Stimulated activated effector memory CD8-positive, alpha-beta T cell treated with anti-CD3 and anti-CD28 coated beads, Interleukin-12 subunit alpha, Interleukin-12 subunit beta, amount 100 ng/mL, for 72 hours (primary cell): Measurements from ENCODE around the gene DIP2A.
"Not testable (repeated sequence)": the region's sequence is repeated elsewhere in the genome, so short reads cannot be mapped to it uniquely, and the experiment has no call there.

ENCODE experiments used
- ATAC-seq: fragments of 150-1000 bp; cut with Tn5 transposase; 2 replicates; pipeline ENCODE4 v1.10.0; 2021
- DNase-seq, 2 donors: peaks; one replicate each; pipeline ENCODE4 v3.0.0; 2021 to 2022; ENCODE audit warnings: low spot score in 2 of 2
- H3K27ac Mint-ChIP-seq: one replicate; pipeline ENCODE4 v1.8.0; 2022; ENCODE audit warnings: mild to moderate bottlenecking, mixed read lengths
- H3K36me3 Mint-ChIP-seq: one replicate; pipeline ENCODE4 v1.8.0; 2022; ENCODE audit warnings: mild to moderate bottlenecking, mixed read lengths
- H3K4me1 Mint-ChIP-seq: one replicate; pipeline ENCODE4 v1.8.0; 2022; ENCODE audit warnings: mixed read lengths
- H3K4me3 Mint-ChIP-seq: one replicate; pipeline ENCODE4 v1.8.0; 2022; ENCODE audit warnings: mild to moderate bottlenecking, mixed read lengths
- H3K9me3 Mint-ChIP-seq: one replicate; pipeline ENCODE4 v1.8.0; 2022; ENCODE audit warnings: mixed read lengths

DIP2A gene

GRCh38 chr21:46500224-46500861, 41.7 kb downstream of the DIP2A start:
- H3K36me3 Mint-ChIP-seq = peaks cover 64% of the 10 kb centered on the region
- H3K9me3 Mint-ChIP-seq = no peaks in the 10 kb centered on the region
- ATAC-seq (peak; percentile 65), DNase-seq (no peak)
- peaks cover 46% of the 10 kb centered on the region for H3K4me1 Mint-ChIP-seq
- H3K4me3 Mint-ChIP-seq = no peak overlapping the region
- peak overlapping the region; percentile 89 for H3K27ac Mint-ChIP-seq

- ATAC-seq (peak; percentile 74), DNase-seq (no peak)
- Mint-ChIP-seq H3K4me3 (peak overlapping the region; percentile 55), H3K9me3 (no peaks in the 10 kb centered on the region), H3K4me1 (peaks cover 31% of the 10 kb centered on the region), H3K36me3 (peaks cover 64% of the 10 kb centered on the region), H3K27ac (peak overlapping the region; percentile 80)
Observed at GRCh38 chr21:46503922-46504550, 45.3 kb downstream of the DIP2A start.

GRCh38 chr21:46504666-46505065, 46.0 kb downstream of the DIP2A start:
- H3K27ac Mint-ChIP-seq = peak overlapping the region; percentile 80
- no peak for DNase-seq
- peaks cover 64% of the 10 kb centered on the region for H3K36me3 Mint-ChIP-seq
- H3K4me3 Mint-ChIP-seq = peak overlapping the region; percentile 55
- ATAC-seq = peak; percentile 76
- H3K4me1 Mint-ChIP-seq = peaks cover 26% of the 10 kb centered on the region
- H3K9me3 Mint-ChIP-seq = no peaks in the 10 kb centered on the region

GRCh38 chr21:46507562-46507961, 48.9 kb downstream of the DIP2A start:
- Mint-ChIP-seq H3K9me3 (no peaks in the 10 kb centered on the region), H3K36me3 (peaks cover 84% of the 10 kb centered on the region), H3K4me1 (peaks cover 18% of the 10 kb centered on the region), H3K4me3 (no peak overlapping the region), H3K27ac (no peak overlapping the region)
- ATAC-seq = no peak
- DNase-seq = no peak

GRCh38 chr21:46509741-46510502, 51.2 kb downstream of the DIP2A start:
- no peak overlapping the region for H3K27ac Mint-ChIP-seq
- no peak for DNase-seq
- peaks cover 81% of the 10 kb centered on the region for H3K36me3 Mint-ChIP-seq
- H3K9me3 Mint-ChIP-seq = no peaks in the 10 kb centered on the region
- H3K4me1 Mint-ChIP-seq = peaks cover 3% of the 10 kb centered on the region
- no peak overlapping the region for H3K4me3 Mint-ChIP-seq
- no peak for ATAC-seq

- peaks cover 53% of the 10 kb centered on the region for H3K36me3 Mint-ChIP-seq
- H3K4me1 Mint-ChIP-seq = peaks cover 25% of the 10 kb centered on the region
- ATAC-seq (peak; percentile 85), DNase-seq (no peak)
- peak overlapping the region; percentile 43 for H3K4me3 Mint-ChIP-seq
- no peaks in the 10 kb centered on the region for H3K9me3 Mint-ChIP-seq
- H3K27ac Mint-ChIP-seq = peak overlapping the region; percentile 90
Observed at GRCh38 chr21:46515109-46515508, 56.4 kb downstream of the DIP2A start.

- H3K36me3 Mint-ChIP-seq = peaks cover 53% of the 10 kb centered on the region
- H3K4me3 Mint-ChIP-seq = peak overlapping the region; percentile 43
Observed at GRCh38 chr21:46516068-46516467, 57.4 kb downstream of the DIP2A start.

GRCh38 chr21:46517361-46517760, 58.7 kb downstream of the DIP2A start:
- peaks cover 25% of the 10 kb centered on the region for H3K4me1 Mint-ChIP-seq

More at GRCh38 chr21:46516068-46516467, 57.4 kb downstream of the DIP2A start:
- ATAC-seq (no peak), DNase-seq (no peak)
- no peaks in the 10 kb centered on the region for H3K9me3 Mint-ChIP-seq
- peak overlapping the region; percentile 90 for H3K27ac Mint-ChIP-seq
- peaks cover 25% of the 10 kb centered on the region for H3K4me1 Mint-ChIP-seq

GRCh38 chr21:46518983-46519583, 60.4 kb downstream of the DIP2A start:
- H3K4me1 Mint-ChIP-seq = peaks cover 25% of the 10 kb centered on the region

More at GRCh38 chr21:46517361-46517760, 58.7 kb downstream of the DIP2A start:
- DNase-seq (no peak), ATAC-seq (no peak)
- peak overlapping the region; percentile 23 for H3K27ac Mint-ChIP-seq
- no peak overlapping the region for H3K4me3 Mint-ChIP-seq
- H3K9me3 Mint-ChIP-seq = no peaks in the 10 kb centered on the region
- peaks cover 48% of the 10 kb centered on the region for H3K36me3 Mint-ChIP-seq

GRCh38 chr21:46527393-46527792, 68.7 kb downstream of the DIP2A start:
- not testable (repeated sequence) for H3K27ac Mint-ChIP-seq, DNase-seq, H3K4me3 Mint-ChIP-seq, ATAC-seq, H3K9me3 Mint-ChIP-seq
- Mint-ChIP-seq H3K36me3 (peaks cover 40% of the 10 kb centered on the region), H3K4me1 (peaks cover 17% of the 10 kb centered on the region)

More at GRCh38 chr21:46518983-46519583, 60.4 kb downstream of the DIP2A start:
- no peak for ATAC-seq
- no peak overlapping the region for H3K4me3 Mint-ChIP-seq
- no peak for DNase-seq
- peaks cover 35% of the 10 kb centered on the region for H3K36me3 Mint-ChIP-seq
- H3K27ac Mint-ChIP-seq = peak overlapping the region; percentile 60
- H3K9me3 Mint-ChIP-seq = no peaks in the 10 kb centered on the region

GRCh38 chr21:46527801-46528200, 69.1 kb downstream of the DIP2A start:
- peaks cover 17% of the 10 kb centered on the region for H3K4me1 Mint-ChIP-seq
- H3K36me3 Mint-ChIP-seq = peaks cover 43% of the 10 kb centered on the region
- H3K4me3 Mint-ChIP-seq = no peak overlapping the region

GRCh38 chr21:46532080-46532479, 73.4 kb downstream of the DIP2A start:
- no peak for ATAC-seq
- DNase-seq = peak in 1 of 2 donors; percentile 38
- no peaks in the 10 kb centered on the region for H3K9me3 Mint-ChIP-seq
- H3K4me3 Mint-ChIP-seq = no peak overlapping the region
- peaks cover 74% of the 10 kb centered on the region for H3K36me3 Mint-ChIP-seq
- peaks cover 20% of the 10 kb centered on the region for H3K4me1 Mint-ChIP-seq
- peak overlapping the region; percentile 56 for H3K27ac Mint-ChIP-seq

More at GRCh38 chr21:46527801-46528200, 69.1 kb downstream of the DIP2A start:
- DNase-seq = peak in 1 of 2 donors; percentile 26
- Mint-ChIP-seq H3K9me3 (no peaks in the 10 kb centered on the region), H3K27ac (no peak overlapping the region)
- no peak for ATAC-seq

GRCh38 chr21:46537026-46537425, 78.3 kb downstream of the DIP2A start:
- Mint-ChIP-seq H3K4me3 (no peak overlapping the region), H3K36me3 (peaks cover 72% of the 10 kb centered on the region), H3K4me1 (peaks cover 44% of the 10 kb centered on the region), H3K9me3 (no peaks in the 10 kb centered on the region), H3K27ac (peak overlapping the region; percentile 72)
- ATAC-seq (no peak), DNase-seq (no peak)

- ATAC-seq (no peak), DNase-seq (no peak)
- Mint-ChIP-seq H3K36me3 (peaks cover 69% of the 10 kb centered on the region), H3K4me3 (no peak overlapping the region), H3K9me3 (no peaks in the 10 kb centered on the region), H3K27ac (peak overlapping the region; percentile 72), H3K4me1 (peaks cover 46% of the 10 kb centered on the region)
Observed at GRCh38 chr21:46538262-46538661, 79.6 kb downstream of the DIP2A start.
